Chondrocyte (in vitro differentiated cells): Measurements from ENCODE around the gene CRB2. TPM values are rescaled to one million over a fixed set of nuclear protein-coding genes. Genes with fewer than 3 reads are reported as not detected.
A peak's percentile ranks its signal among the peaks of the same experiment; 100 is the strongest.

Experiments used
- DNase-seq: peaks from one replicate; pipeline ENCODE4 v3.0.0; 2021; ENCODE audit warnings: mixed read lengths, low spot score
- H3K27ac Mint-ChIP-seq: one replicate; pipeline ENCODE4 v1.8.0; 2021; ENCODE audit warnings: mild to moderate bottlenecking, moderate library complexity, mixed read lengths; ENCODE audit not compliant: unreplicated experiment
- H3K27me3 Mint-ChIP-seq: 2 replicates; pipeline ENCODE4 v1.8.0; 2021; ENCODE audit warnings: low read depth, mixed read lengths
- H3K36me3 Mint-ChIP-seq: 2 replicates; pipeline ENCODE4 v1.8.0; 2021; ENCODE audit warnings: low read depth, mixed read lengths
- H3K4me1 Mint-ChIP-seq: 2 replicates; pipeline ENCODE4 v1.8.0; 2021; ENCODE audit warnings: low read depth, mild to moderate bottlenecking, mixed read lengths
- H3K4me3 Mint-ChIP-seq: one replicate; pipeline ENCODE4 v1.8.0; 2021; ENCODE audit warnings: mild to moderate bottlenecking, moderate library complexity, mixed read lengths; ENCODE audit not compliant: unreplicated experiment
- H3K9me3 Mint-ChIP-seq: 2 replicates; pipeline ENCODE4 v1.8.0; 2021; ENCODE audit warnings: low read depth, mixed read lengths
- total RNA-seq: library from RNA; stranded (reverse); gene quantifications from 3 replicates; pipeline ENCODE4 v1.2.1, GENCODE V29; 2021
- TF ChIP-seq, protein P1 (sequence below): fragments of 200-600 bp; sonication (generic); IDR thresholded peaks from 2 replicates; pipeline ENCODE4 v1.5.0; 2021; ENCODE audit warnings: antibody characterized with exemption, mild to moderate bottlenecking, moderate library complexity

CRB2 gene
- total RNA-seq, 1 donor from 2014 or later, result 0.07 TPM

DNA sequence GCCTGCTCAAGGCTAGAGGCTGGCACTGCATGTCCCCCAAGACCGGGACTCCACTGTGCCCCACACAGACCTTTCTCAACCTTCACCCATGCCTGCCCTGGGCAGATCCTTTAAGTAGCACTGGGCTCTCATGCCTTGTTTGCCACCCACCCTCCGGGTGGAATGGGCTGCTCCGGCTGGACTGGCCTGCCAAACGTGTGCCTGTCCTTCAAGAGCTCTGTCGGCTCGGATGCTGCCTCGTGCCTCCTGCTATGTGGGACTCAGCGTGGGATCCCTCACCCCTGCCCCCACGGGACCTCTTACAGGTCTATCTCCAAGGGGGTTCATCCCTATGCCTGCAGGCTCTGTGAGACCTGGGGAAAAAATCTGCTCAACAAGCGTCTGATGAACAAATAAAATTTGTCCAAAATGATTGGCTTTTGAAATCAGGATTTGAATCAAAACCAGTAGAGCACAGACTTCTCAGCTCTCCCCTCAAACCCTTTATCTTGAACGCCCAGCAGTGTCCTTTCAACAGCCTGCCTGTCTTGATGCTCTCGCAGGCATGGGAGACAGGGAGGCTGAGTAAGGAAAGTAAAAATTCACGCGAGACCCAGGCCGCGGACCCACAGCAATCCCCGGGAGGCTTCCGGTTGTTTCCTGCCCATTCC, 56.3 kb downstream of the CRB2 start:
- Mint-ChIP-seq H3K27ac (no peak overlapping the region), H3K4me3 (no peak overlapping the region), H3K27me3 (no peaks in the 10 kb centered on the region), H3K4me1 (no peaks in the 10 kb centered on the region), H3K36me3 (peaks cover 2% of the 10 kb centered on the region), H3K9me3 (no peaks in the 10 kb centered on the region)
- no peak for DNase-seq
- TF ChIP-seq, protein P1, sequence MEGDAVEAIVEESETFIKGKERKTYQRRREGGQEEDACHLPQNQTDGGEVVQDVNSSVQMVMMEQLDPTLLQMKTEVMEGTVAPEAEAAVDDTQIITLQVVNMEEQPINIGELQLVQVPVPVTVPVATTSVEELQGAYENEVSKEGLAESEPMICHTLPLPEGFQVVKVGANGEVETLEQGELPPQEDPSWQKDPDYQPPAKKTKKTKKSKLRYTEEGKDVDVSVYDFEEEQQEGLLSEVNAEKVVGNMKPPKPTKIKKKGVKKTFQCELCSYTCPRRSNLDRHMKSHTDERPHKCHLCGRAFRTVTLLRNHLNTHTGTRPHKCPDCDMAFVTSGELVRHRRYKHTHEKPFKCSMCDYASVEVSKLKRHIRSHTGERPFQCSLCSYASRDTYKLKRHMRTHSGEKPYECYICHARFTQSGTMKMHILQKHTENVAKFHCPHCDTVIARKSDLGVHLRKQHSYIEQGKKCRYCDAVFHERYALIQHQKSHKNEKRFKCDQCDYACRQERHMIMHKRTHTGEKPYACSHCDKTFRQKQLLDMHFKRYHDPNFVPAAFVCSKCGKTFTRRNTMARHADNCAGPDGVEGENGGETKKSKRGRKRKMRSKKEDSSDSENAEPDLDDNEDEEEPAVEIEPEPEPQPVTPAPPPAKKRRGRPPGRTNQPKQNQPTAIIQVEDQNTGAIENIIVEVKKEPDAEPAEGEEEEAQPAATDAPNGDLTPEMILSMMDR, result no peak

DNA sequence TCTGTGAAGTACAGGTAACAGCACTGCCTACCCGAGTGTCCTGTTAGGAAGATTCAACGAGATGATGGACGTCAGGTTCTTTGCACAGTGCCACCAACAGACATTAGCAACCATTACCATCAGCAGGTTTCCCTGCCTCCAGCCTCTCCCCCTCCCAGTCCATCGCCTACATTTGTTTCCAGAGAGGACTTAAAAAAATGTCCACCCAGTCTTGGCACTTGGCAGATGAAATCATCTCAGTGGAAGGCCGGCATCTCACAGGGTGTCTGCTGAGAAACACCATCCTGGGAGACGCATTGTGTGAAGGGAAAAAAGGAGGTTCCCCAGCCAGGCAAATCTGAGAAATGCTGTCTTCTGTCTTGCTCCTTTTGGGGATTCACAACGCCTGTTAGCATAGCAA, 58.2 kb downstream of the CRB2 start:
- H3K36me3 Mint-ChIP-seq, result peaks cover 4% of the 10 kb centered on the region
- no peaks in the 10 kb centered on the region for H3K27me3 Mint-ChIP-seq
- TF ChIP-seq, protein P1, result no peak
- peak; percentile 14 for DNase-seq
- no peaks in the 10 kb centered on the region for H3K9me3 Mint-ChIP-seq
- H3K4me3 Mint-ChIP-seq, result no peak overlapping the region
- H3K4me1 Mint-ChIP-seq, result no peaks in the 10 kb centered on the region
- H3K27ac Mint-ChIP-seq, result no peak overlapping the region

DNA sequence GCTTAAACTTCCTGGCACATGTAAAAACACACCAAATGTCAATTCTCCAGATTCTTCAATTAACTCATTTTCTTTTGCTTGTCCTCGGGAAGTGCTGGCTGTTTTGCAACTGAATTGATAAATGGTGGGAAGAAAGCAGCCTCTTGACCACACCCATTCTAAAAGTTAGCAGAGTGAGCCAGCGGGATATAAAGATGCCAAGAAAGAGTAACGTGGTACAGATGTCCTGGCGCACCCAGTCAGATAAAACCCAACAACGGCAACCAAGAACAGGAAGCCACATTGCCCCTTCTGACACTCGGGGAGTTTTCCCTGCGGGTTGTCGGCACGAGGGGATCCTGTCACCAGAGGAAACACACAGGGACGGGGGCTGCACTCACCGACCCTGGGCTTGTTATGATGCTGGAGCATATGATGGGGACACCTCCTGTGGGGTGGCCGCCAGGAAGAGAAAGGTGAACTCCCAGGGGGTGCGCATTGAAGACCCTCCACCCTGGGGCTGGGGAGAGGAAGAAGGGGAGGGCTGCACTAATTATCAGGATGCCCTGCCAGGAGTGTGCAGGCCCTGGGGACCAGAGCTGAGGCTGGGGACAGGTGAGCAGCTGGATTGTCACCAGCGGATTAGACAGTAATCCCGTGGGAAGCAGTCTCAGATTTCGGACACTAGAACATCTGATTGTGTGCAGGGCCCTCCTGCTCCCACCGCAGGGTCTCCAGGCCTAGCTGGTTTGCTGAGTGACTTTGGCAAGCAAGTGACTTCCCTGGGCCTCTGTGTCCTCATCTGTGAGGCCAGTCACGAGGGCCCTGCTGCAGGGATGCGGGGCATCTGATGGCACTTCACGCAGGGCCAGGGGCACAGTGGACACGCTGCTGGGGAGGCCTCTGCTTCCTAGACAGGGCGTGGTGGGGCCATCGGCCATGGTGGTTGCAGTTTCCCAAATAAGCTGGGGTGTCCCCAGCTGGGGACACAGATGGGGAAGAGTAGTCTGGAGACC, 59.2 kb downstream of the CRB2 start:
- TF ChIP-seq, protein P1, result no peak
- Mint-ChIP-seq H3K9me3 (no peaks in the 10 kb centered on the region), H3K27me3 (no peaks in the 10 kb centered on the region), H3K4me3 (no peak overlapping the region), H3K4me1 (no peaks in the 10 kb centered on the region), H3K27ac (no peak overlapping the region), H3K36me3 (peaks cover 7% of the 10 kb centered on the region)
- peak; percentile 87 for DNase-seq

DNA sequence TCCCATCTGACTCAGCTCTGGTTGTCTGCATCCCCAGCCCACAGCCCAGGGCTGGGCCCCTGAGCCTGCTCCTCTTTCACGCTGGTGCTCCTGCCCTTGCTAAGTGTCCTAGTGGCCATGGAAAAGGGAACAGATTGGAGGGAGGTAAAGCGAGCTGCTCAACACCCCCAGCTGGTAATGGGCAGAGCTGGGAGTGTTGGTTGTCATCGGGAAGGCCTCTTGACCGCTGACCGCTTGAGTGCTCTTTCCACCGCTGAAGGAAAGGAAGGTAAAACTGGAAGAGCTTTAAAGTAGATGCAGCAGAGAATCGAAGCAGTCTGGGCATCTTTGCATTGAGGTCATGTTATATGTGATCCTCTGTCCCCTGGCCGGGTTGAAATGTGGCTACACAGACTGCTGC, 60.2 kb downstream of the CRB2 start:
- H3K27me3 Mint-ChIP-seq, result no peaks in the 10 kb centered on the region
- no peak overlapping the region for H3K27ac Mint-ChIP-seq
- H3K4me1 Mint-ChIP-seq, result no peaks in the 10 kb centered on the region
- DNase-seq, result peak; percentile 33
- H3K36me3 Mint-ChIP-seq, result peaks cover 7% of the 10 kb centered on the region
- no peak overlapping the region for H3K4me3 Mint-ChIP-seq
- TF ChIP-seq, protein P1, result no peak
- H3K9me3 Mint-ChIP-seq, result no peaks in the 10 kb centered on the region

DNA sequence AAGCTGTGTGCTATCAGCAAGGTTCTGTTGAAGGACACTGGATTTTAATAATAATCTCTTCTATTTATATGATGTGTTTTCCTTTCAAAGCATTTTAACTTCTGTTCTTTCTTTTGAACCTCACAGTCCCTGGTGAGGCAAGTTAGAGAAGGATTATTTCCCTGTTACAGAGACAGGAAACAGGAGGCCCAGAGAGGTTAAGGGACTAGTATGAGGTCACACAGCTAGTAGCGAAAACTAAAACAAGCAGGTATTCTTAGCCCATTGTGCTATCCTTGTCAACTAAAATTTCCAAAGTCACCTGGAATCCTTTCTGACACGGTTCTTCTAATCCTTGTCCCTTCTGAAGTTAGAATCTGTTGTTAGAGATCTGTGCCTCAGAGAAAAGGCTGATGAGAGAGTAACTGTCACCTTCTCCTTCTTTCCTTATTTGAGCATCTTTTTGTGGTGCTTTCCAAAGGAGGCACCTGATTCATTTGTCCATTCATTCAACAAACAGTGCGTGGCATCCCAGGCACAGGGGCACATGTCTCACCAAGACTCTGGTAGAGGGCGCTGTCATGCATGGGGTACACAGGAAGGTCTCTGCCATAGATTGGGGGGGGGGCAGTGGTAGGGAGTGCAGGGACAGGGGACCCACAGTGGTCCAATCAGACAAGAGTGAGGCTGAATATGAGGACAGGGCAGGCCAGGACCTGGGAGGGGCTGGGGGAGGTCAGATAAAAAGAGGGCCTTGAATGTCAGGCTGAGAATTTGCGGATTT, 61.5 kb downstream of the CRB2 start:
- peaks cover 10% of the 10 kb centered on the region for H3K36me3 Mint-ChIP-seq
- H3K27ac Mint-ChIP-seq, result no peak overlapping the region

More for the DNA sequence above, 61.5 kb downstream of the CRB2 start:
- Mint-ChIP-seq H3K9me3 (no peaks in the 10 kb centered on the region), H3K4me3 (no peak overlapping the region), H3K27me3 (no peaks in the 10 kb centered on the region), H3K4me1 (no peaks in the 10 kb centered on the region)
- TF ChIP-seq, protein P1, result no peak
- peak; percentile 27 for DNase-seq
